HG03354 (cell line): Measurements from ENCODE around the gene CACNB2.

ENCODE experiments used
- ATAC-seq: cut with Tn5 transposase; IDR thresholded peaks from one replicate; pipeline ENCODE4 v1.9.1; 2021; ENCODE audit warnings: mild to moderate bottlenecking; ENCODE audit not compliant: unreplicated experiment, poor library complexity, severe bottlenecking

The CACNB2 gene

DNA sequence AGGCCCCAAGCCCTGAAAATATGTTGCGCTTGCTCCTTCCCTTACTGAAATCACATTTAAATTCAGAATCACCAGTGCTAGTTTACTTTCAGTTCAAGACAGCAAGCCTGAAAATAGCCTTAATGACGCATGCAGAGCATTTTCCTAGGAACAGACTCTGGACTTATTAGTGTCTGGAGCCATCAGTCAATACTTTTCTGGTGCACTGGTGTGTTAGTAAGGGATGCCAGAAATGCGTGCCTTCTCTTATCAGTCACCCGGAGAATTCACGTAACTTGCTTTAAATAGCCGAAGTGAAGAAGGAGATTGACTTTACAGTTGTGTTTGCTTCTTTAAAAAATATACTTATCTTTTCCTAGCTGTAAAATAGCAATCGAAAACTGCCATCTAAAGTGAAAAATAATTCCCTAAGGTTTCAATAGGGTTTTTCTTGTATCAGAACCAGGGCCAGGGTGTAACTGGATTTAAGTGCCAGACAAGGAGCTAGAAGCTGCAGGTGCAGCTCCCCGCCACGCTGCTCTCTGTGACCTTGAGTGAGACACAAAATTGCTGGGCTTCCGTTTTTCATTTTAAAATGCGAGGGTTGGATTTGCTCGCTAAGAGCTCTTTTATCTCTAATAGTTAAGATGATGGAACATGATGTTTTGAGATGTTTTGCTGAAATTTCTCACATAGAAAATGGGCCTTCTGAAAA lies 333.3 kb downstream of the CACNB2 start:
- no peak for ATAC-seq

DNA sequence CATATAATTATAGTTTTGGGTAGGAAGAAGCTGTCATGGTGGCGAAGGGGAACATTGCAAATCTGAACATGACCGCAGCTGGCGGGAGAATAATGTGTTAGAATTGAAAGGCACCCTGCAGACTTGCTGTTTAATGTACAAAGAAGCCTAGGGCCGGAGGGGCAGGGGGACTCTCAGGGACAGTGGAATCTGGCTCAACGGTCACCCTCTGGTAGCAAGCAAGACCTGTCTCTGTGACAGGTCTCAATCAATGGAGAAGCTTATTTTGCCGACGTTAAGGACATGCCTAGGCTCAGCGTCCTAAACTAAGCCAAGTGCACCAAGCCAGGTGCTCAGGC lies 333.9 kb downstream of the CACNB2 start:
- ATAC-seq, result no peak

DNA sequence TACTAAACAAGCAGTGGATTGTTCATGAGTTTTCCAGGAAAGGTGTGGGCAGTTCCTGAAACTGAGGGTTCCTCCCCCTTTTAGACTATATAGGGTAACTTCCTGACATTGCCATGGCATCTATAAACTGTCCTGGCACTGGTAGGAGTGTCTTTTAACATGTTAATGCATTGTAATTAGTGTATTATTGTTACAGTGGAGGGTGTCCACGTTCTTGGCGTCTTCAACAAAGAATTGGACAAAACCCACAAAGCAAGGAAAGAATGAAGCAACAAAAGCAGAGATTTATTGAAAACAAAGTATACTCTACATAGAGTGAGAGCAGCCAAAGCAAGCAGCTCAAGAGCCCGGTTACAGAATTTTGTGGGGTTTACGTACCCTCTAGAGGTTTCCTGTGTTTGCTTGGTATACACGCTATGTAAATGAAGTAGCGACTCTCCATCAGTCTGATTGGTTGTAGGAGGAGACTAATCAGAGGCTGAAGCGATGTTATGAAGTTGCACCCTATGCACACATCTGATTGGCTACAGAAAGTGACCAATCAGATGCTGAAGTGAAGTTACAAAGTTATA lies 335.9 kb downstream of the CACNB2 start:
- ATAC-seq, result no peak

DNA sequence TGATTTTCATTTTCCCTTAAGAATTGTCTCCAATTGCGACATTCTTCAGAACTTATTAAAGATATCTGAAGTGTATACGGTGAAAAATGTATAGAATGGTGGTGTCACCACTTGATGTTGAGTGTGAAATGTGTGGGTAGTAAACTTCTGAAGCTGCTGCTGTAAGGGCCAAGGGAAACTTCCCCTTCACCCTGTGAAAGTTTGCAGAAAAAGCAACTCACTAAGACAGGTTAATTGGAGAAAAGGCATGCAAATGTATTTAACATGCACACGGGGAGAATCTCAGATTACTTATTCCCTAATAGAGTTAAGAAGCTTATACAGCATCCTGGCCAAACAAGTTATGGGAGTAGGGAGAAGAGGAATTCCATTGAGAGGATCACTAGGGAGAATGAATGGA lies 338.1 kb downstream of the CACNB2 start:
- ATAC-seq, result no peak

DNA sequence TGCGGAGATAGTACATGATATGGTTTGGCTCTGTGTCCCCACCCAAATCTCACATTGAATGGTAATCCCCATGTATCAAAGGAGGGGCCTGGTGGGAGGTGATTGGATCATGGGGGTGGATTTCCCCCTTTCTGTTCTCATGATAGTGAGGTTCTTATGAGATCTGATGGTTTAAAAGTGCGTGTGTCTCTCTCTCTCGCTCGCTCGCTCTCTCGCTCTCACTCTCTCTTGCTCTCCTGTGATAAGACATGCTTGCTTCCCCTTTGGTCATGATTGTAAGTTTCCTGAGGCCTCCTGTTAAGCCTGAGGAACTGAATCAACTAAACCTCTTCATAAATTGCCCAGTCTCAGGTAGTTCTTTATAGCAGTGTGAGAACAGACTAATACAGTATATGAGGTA lies 339.3 kb downstream of the CACNB2 start:
- ATAC-seq, result no peak

DNA sequence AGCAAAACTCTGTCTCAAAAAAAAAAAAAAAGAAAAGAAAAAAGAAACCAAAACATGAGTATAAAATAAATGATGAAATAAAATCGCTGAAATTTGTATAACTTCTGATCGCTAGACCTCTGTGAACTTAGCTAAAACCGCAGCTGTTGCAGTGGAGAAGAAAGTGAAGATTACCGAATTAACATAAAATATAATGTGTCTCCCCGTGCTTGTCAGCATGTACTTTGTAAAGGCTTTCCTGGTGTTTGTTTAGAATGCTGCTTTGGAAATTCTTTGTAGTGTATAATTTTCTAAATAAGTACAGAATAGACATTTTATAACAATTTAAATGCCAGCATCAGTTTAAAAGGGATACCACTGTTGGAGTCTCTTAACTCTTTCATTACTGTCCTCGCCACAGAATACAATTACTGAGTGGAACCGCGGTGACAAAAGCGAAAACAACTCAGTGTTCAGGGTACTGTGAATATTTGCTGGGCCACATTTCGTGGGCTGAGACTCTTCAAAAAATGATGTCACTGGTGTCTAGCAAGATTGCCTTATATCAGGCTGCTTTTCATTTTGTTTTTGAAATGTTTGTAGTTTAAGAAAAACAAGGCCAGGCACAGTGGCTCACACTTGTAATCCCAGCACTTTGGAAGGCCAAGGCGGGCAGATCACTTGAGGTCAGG lies 343.4 kb downstream of the CACNB2 start:
- no peak for ATAC-seq

DNA sequence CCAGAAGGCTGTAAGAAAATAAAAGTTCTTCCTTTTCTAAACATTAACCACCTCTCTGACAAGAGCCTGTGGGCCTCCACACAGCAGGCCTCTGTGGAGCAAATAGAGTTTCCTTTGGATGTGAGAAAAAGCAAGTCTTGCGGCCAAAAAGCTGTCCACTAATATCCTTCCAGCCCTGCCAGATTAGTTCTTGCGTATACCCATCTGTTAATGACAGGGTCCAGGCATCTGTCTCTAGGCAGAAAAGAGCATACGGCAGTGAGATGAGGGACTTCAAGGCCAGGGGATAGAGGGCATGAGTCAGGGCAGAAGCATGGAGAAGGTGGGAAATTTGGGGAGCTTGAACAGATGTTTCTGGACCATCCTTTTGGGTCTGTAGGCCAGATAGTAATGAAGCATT lies 346.2 kb downstream of the CACNB2 start:
- ATAC-seq, result no peak

DNA sequence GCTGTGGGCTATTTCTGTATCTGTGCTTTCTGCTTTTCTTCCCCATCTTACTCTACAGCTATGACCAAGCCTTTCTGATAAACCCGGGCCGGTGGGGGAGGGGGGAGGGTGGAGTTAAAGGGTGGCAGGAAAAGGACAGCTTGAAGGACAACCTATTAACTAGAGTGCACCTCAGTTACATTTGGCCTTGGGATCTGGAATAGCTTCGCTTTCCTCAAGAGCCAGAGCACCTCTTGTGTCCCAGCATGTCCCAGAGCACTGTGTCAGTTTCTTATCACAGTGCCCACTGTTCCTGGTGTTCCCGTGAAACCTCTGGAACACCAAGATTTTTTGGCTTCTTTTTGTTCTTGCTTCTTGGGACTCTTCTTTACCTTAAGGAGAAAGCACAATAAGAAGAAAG lies 350.5 kb downstream of the CACNB2 start:
- ATAC-seq, result no peak

DNA sequence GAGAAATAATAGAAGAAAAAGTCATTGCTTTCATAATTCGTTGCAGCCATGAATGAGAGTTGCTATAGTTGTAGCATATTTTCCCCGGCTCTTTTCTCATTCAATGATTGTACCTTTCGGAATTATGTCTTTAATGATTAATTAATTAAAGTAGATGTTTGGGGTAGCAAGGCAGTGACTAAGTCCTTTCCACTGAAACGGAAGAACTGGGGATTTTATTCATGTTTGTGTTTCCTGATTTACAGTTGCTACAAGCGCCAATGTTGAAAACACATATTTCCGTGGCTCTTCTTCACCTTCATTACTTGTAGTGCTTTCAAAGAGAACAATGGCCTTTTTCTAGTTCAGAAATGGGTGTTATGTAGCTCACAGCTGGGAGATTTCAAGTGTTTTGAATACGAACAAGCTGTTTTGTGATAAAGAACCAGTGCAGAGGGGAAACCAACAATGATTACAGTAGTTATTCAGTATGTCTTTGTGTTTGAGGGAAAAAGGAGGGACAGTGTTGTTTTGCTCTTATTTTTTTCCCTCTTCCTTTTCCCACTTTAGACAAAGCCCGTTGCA lies 357.7 kb downstream of the CACNB2 start:
- ATAC-seq, result no peak

DNA sequence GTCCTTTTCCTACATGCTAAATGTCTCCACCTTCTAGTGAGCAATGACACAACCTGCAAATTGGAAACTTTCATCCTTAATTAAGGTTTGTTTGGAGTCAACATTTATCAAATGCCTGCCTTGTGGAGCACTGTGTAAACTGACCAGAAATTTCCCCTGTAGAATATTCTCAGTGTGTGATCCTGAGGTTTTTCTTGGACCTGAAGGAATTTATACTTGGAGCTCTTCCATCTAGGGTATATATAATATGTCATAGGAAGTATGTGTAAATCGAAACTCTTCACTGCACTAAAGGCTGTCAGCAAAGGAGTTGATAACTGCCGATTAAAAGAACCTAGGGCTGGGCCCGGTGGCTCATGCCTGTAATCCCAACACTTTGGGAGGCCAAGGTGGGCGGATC lies 358.8 kb downstream of the CACNB2 start:
- ATAC-seq, result no peak

DNA sequence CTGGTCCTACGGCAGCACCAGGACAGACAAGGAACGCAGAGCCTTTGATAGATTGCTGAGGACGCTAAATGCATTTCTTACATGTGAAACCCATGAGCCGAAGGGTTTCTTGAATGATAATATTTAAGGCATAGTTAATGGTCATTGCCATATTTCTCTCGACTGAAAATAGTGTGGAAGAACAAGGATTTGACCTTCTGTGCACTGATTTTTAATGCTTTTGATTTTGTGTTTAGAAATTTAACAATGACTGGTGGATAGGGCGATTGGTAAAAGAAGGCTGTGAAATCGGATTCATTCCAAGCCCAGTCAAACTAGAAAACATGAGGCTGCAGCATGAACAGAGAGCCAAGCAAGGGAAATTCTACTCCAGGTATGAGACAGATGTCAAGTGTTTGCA lies 360.4 kb downstream of the CACNB2 start:
- no peak for ATAC-seq

DNA sequence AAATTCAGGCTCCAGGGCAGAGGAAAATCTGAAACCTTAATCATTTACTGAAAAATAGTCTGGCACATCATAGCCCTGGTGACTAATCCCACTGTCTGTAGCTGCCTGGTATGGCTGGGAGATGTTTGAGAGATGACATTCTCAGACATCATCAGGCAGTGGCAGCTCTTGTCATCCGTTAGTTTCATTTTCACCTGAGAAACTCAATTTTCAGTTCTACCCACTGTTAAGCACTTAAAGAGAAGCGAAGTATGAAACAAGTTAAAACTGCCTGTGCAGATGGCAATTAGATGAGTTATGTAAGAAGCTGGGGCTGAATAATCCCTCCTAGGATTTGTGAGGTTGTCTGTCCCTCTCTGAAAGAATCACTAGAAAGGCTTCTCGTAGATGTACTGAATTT lies 361.0 kb downstream of the CACNB2 start:
- peak; percentile 96 for ATAC-seq

DNA sequence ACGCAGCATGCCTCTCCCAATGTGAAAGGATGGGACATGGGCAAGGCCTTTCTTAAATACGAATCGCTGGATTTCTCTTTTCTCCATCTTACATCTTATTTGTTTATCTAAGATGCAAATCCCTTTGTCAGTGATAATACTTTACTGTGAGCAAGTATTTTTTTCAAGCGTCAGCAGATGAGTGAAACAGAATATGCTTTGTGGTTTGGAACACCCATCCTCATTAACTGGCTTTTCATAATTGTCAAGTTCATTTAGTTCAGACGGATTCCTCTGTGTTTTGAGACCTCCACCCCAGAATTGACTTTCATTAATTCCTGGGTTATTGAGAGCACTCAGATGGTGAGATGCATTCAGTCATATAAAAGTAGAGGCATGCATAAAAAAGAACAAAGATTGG lies 361.4 kb downstream of the CACNB2 start:
- peak; percentile 20 for ATAC-seq

DNA sequence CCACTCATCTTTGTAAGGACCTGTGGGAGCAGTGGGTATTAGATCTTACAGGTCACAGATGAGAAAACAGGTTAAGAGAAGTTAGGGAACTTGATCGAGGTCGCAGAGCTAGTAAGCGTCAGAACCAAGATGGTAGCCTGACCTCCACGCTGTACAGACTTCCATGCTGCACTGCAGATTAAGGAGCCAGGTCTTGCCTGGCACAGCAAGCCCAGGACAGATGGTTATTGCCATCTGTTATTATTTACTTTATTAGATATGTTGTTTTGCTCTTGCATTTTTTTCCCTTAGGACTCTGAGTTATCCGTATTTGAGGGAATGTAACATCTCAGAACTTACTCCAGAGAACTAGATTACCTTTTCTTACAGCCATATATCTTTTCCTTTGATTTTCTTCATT lies 363.9 kb downstream of the CACNB2 start:
- no peak for ATAC-seq

DNA sequence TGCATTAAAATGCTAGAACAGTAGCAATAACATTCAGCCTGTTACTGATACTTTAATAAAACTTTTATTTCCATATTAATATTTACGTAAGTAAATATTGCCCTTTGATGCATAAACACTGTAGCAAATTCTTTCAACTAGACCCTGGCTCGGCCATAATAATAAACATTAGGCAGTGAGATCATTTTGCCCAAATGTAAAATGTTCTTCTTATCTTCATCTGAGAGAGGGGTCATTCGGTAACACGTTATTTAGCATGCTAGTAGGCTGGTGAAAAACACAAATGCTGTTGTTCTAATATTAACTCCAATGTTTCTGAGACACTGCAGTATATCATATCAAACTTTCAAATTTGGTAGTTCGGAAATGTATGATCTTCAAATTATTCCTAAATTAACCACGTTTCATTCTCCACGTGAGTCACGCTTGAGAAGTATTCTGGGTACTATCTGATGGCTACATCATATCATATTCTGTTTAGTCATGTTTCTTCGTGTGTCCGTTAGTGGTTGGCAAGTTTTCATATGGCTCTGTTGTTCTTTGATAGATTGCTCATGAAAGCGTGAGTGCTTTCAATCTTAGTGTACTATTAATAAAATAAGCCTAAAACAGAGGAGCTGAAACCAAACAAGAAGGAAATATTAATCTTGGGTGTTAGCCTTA lies 365.4 kb downstream of the CACNB2 start:
- no peak for ATAC-seq

DNA sequence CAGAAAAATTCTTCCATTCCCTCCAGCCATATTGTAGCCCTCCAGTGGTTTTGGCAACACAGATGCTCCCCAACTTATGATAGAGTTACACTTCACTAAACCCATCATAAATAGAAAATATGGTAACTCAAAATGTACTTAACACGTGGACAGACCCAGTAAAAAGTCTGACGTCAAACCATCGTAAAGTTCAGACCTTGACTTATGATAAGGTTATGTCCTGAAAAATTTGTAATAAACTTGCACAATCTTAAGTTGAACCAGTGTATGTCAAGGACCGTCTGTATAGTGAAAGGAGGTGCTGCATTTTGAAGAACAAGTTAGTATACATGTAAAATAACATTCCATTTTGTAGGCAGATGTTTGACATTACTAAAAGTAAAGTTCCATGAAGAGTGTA lies 368.4 kb downstream of the CACNB2 start:
- ATAC-seq, result no peak

DNA sequence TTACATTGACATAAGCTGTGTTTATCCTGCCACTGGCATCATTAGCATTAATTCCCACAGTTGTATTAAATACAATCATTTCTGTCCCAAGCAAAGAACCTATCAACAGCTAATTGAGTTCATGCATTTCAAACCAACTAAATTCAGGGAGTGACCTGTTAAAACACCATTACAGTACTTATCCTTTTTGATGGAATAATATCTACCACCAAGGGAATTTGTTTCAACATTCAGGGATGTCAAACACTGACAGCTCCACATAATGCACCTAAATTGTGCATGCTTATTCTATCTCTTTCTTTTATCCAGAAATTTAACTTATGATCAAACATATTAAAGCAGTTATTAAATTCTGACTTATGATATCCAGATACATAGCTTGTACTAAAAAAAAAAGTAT lies 374.3 kb downstream of the CACNB2 start:
- ATAC-seq, result no peak

DNA sequence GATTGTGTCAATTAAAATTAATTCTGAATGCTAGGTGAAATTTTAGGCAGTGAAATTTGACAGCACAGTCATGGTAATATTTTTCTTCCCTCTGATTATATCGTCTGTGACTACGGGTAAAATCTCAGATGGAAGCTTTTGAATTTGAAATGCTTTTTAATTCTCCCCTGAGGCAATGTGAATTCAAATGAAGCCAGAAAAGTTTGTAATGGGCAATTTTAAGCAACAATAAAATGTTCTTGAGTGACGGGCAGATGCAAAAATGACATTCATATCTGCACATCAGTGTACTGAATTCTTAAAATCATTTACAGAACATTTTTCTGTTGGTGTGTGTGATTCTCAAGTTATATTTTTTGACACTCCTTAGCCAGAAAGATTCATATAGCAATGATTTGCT lies 376.6 kb downstream of the CACNB2 start:
- ATAC-seq, result no peak

DNA sequence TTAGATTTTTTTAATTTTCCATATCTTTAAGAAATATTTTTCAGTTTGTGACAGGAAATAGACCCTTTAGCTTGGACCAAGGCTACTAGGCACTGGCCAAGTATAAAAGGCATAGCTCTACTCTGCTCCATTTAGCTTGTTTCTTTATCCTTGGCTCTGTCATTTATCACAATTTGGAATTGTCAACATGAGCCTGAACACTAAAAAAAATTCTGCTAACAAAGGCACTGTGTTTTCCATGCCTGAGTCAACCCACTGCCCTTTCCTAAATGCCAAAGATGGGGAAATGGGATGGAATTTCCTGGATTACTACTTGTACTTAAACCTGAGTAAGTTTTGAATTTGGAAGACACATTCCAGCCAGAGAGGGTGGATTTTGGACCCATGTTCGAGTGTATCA lies 382.8 kb downstream of the CACNB2 start:
- ATAC-seq, result no peak

DNA sequence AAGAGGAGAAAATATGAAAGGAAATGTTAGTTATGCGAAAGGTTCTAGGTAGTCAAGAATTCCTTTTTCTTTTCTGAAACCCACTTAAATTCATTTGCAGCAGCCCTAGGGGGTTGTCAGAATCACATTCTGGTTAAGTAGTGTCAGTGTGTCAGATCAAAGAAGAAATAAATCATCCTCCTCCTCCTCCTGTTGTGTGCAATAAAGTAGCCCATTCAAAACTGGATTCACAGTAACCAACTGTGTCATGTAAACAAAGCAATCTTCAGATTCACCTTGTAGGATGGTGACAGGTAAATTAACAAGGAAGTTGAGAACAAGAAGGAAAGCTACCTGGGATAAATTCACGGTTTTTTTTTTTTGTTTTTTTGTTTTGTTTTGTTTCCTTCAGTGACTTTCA lies 383.6 kb downstream of the CACNB2 start:
- ATAC-seq, result no peak

DNA sequence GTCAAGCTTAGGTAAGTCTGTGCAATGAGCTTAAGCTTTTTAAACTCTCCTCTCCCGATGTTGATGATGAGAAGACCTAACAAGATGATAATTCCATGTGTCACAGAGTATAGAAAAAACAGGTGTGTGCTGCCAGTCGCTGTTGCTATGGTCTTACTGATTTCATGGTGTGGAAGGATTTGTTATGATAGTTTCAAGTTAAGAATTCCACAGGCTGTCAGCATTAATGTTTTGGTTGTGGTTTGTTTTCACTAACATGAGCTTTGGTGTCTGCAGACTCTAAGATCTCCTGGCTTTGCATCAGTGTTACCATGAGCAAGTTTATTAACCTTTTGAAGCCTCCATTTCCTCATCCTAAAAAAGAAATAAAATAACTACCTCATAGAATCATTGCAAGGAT lies 387.5 kb downstream of the CACNB2 start:
- ATAC-seq, result no peak
